ENCODE data around the gene CYP4F2. TPM values are rescaled to one million over a fixed set of nuclear protein-coding genes. Genes with fewer than 3 reads are reported as not detected.
"Not testable (repeated sequence)": the region's sequence is repeated elsewhere in the genome, so short reads cannot be mapped to it uniquely, and the experiment has no call there.

The CYP4F2 gene
- total and polyA plus RNA-seq, 4 donors: 7.7 to 186 (median 85.2) TPM

- peaks cover 6 to 34% (median 20%) of the 10 kb centered on the region in 4 donors for H3K36me3 ChIP-seq (ENCODE audit: control insufficient read depth in 4 of 4, insufficient read depth in 3 of 4, low read depth in 1 of 4, low read length in 3 of 4)
- no peak for DNase-seq (ENCODE audit: low spot score)
- H3K4me3 ChIP-seq (ENCODE audit: low read depth in 1 of 3, low read length in 3 of 3): no peak overlapping the region
- H3K27me3 ChIP-seq (ENCODE audit: control insufficient read depth in 4 of 4, insufficient read depth in 4 of 4, low read length in 3 of 4): no peaks in the 10 kb centered on the region
- H3K27ac ChIP-seq (ENCODE audit: low read depth in 1 of 2, low read length in 2 of 2): no peak overlapping the region
- peaks cover 0 to under 1% (median 0%) of the 10 kb centered on the region in 4 donors for H3K4me1 ChIP-seq (ENCODE audit: control insufficient read depth in 4 of 4, insufficient read depth in 4 of 4, low read length in 3 of 4)
- H3K9ac ChIP-seq (ENCODE audit: low read depth in 1 of 2, low read length in 2 of 2): no peak overlapping the region
- H3K9me3 ChIP-seq (ENCODE audit: control insufficient read depth in 4 of 4, low read length in 3 of 4): no peaks in the 10 kb centered on the region
- 57% methylated on average over 44 of the region's 44 CpGs for WGBS
- TF ChIP-seq ATF3 (IDR thresholded peaks at IDR 0.05) (no peak), HNF4A (conservative IDR thresholded peaks at IDR 0.05) (no peak), NR2F2 (IDR thresholded peaks at IDR 0.05) (no peak), GABPA (IDR thresholded peaks at IDR 0.05 in 1 of 2, conservative IDR thresholded peaks at IDR 0.05 in 1 of 2) (no peak), MAX (IDR thresholded peaks at IDR 0.05) (no peak)
Measured at GRCh38 chr19:15911599-15912235, 13.8 kb upstream of the CYP4F2 start.

- Histone ChIP-seq H3K27me3 (ENCODE audit: control insufficient read depth in 4 of 4, insufficient read depth in 4 of 4, low read length in 3 of 4) (no peaks in the 10 kb centered on the region), H3K4me3 (ENCODE audit: low read depth in 1 of 3, low read length in 3 of 3) (no peak overlapping the region), H3K9ac (ENCODE audit: low read depth in 1 of 2, low read length in 2 of 2) (no peak overlapping the region), H3K9me3 (ENCODE audit: control insufficient read depth in 4 of 4, low read length in 3 of 4) (no peaks in the 10 kb centered on the region), H3K4me1 (ENCODE audit: control insufficient read depth in 4 of 4, insufficient read depth in 4 of 4, low read length in 3 of 4) (peaks cover 0 to 7% (median 1%) of the 10 kb centered on the region in 4 donors), H3K27ac (ENCODE audit: low read depth in 1 of 2, low read length in 2 of 2) (no peak overlapping the region), H3K36me3 (ENCODE audit: control insufficient read depth in 4 of 4, insufficient read depth in 3 of 4, low read depth in 1 of 4, low read length in 3 of 4) (no peaks in the 10 kb centered on the region)
- TF ChIP-seq JUND (IDR thresholded peaks at IDR 0.05) (no peak), CTCF (IDR thresholded peaks at IDR 0.05; ENCODE audit: low read depth, low read length, missing input control) (no peak), EGR1 (IDR thresholded peaks at IDR 0.05; ENCODE audit: low read depth in 2 of 2) (no peak), MAX (IDR thresholded peaks at IDR 0.05) (no peak), FOXA2 (IDR thresholded peaks at IDR 0.05) (no peak), REST (IDR thresholded peaks at IDR 0.05) (no peak), RAD21 (IDR thresholded peaks at IDR 0.05) (no peak)
- DNase-seq (ENCODE audit: low spot score): no peak
Measured at GRCh38 chr19:15905026-15905425, 7.2 kb upstream of the CYP4F2 start.

- not testable (repeated sequence) for H3K36me3 ChIP-seq (ENCODE audit: control insufficient read depth in 4 of 4, insufficient read depth in 3 of 4, low read depth in 1 of 4, low read length in 3 of 4); H3K27me3 ChIP-seq (ENCODE audit: control insufficient read depth in 4 of 4, insufficient read depth in 4 of 4, low read length in 3 of 4); DNase-seq (ENCODE audit: low spot score); H3K4me3 ChIP-seq (ENCODE audit: low read depth in 1 of 3, low read length in 3 of 3); H3K9ac ChIP-seq (ENCODE audit: low read depth in 1 of 2, low read length in 2 of 2); H3K9me3 ChIP-seq (ENCODE audit: control insufficient read depth in 4 of 4, low read length in 3 of 4); H3K27ac ChIP-seq (ENCODE audit: low read depth in 1 of 2, low read length in 2 of 2); H3K4me1 ChIP-seq (ENCODE audit: control insufficient read depth in 4 of 4, insufficient read depth in 4 of 4, low read length in 3 of 4)
- WGBS: 92% methylated on average over 29 of the region's 29 CpGs
Measured at GRCh38 chr19:15902898-15903297, 5.0 kb upstream of the CYP4F2 start.

Measured in liver (tissue), 9 donors.